GM12878 (cell line): Measurements from ENCODE around the gene RBM18. TPM values are rescaled to one million over a fixed set of nuclear protein-coding genes. Genes with fewer than 3 reads are reported as not detected.

Experiments used
- CHD4 ChIP-seq: fragments of 200-600 bp; sonication (generic); IDR thresholded peaks from 2 replicates; pipeline ENCODE4 v1.6.1; 2016; ENCODE audit warnings: mild to moderate bottlenecking
- E2F8 ChIP-seq: fragments of 450-650 bp; IDR thresholded peaks from 2 replicates; pipeline ENCODE4 v1.6.1; 2018; ENCODE audit warnings: mild to moderate bottlenecking, low read depth, moderate library complexity; ENCODE audit not compliant: partially characterized antibody
- NFYB ChIP-seq: IDR thresholded peaks from 2 replicates; pipeline ENCODE4 v1.6.1; 2011; ENCODE audit warnings: low read depth, mild to moderate bottlenecking, low read length, improper control_type of control experiment, moderate library complexity; ENCODE audit not compliant: insufficient read depth
- POU2F2 ChIP-seq: IDR thresholded peaks from 3 replicates; pipeline ENCODE4 v1.6.1; 2011; ENCODE audit warnings: low read depth, mild to moderate bottlenecking, low read length, borderline replicate concordance
- RFX5 ChIP-seq: IDR thresholded peaks from 2 replicates; pipeline ENCODE4 v1.6.1; 2011; ENCODE audit warnings: low read depth, low read length, improper control_type of control experiment
- SUZ12 ChIP-seq: fragments of 200-600 bp; sonication (generic); IDR thresholded peaks from one replicate; pipeline ENCODE4 v1.6.1; 2018; ENCODE audit warnings: antibody characterized with exemption, mild to moderate bottlenecking; ENCODE audit not compliant: unreplicated experiment
- TCF12 ChIP-seq: IDR thresholded peaks from 2 replicates; pipeline ENCODE4 v1.6.1; 2011; ENCODE audit warnings: low read depth, mild to moderate bottlenecking, low read length
- ZBTB11 ChIP-seq: fragments of 450-650 bp; formaldehyde crosslinking; IDR thresholded peaks from 2 replicates; pipeline ENCODE4 v1.5.0; 2022; ENCODE audit warnings: mild to moderate bottlenecking, missing genetic modification characterization
- polyA plus RNA-seq, 11 experiments: library from polyadenylated mRNA; depleted of rRNA in 4 of 11; unstranded in 6 of 11; stranded (reverse) in 5 of 11; fragments of >200 nt; fragmentation: Nextera tagmentation in 4 of 11; fragmentation: Illumina TruSeq in 1 of 11; extraction: Ambion mirVana in 4 of 11; extraction: Trizol in 1 of 11; gene quantifications; 1 replicate in 1 of 11; 2 replicates in 10 of 11; pipeline versions ENCODE4 v1.2.1 to v1.2.3, GENCODE V29; 2011 to 2016; ENCODE audit warnings: inconsistent platforms in 2 of 11, missing spikeins in 2 of 11, low read depth in 1 of 11
- total RNA-seq, 4 experiments: library from RNA; depleted of rRNA in 3 of 4; stranded (reverse); fragments of >200 nt in 3 of 4; fragmentation: Illumina TruSeq in 1 of 4; extraction: Trizol in 1 of 4; gene quantifications; 2 replicates each; pipeline versions ENCODE4 v1.2.1 to v1.2.3, GENCODE V29; 2013 to 2021

The RBM18 gene
- total and polyA plus RNA-seq, 10 of the 15 experiments (the other 5 are each of a cell fraction or from before 2014, with no cell fraction given) = 6.4 to 46.8 (median 30.4) TPM

GRCh38 chr9:122276096-122276495 lies 11.5 kb upstream of the RBM18 start (continued):
- no peak for TF ChIP-seq E2F8
- TF ChIP-seq NFYB = no peak
- TF ChIP-seq SUZ12 = no peak
- no peak for TF ChIP-seq POU2F2
- no peak for TF ChIP-seq CHD4
- TF ChIP-seq RFX5 = no peak
- TF ChIP-seq ZBTB11 (CRISPR knock-in tag) = no peak
- no peak for TF ChIP-seq TCF12
